ENCODE measurements around the gene CCDC61. TPM values are rescaled to one million over a fixed set of nuclear protein-coding genes. Genes with fewer than 3 reads are reported as not detected.

Gene CCDC61
- polyA plus RNA-seq, 3 donors: 4.3 to 8.8 (median 6.1) TPM

DNA sequence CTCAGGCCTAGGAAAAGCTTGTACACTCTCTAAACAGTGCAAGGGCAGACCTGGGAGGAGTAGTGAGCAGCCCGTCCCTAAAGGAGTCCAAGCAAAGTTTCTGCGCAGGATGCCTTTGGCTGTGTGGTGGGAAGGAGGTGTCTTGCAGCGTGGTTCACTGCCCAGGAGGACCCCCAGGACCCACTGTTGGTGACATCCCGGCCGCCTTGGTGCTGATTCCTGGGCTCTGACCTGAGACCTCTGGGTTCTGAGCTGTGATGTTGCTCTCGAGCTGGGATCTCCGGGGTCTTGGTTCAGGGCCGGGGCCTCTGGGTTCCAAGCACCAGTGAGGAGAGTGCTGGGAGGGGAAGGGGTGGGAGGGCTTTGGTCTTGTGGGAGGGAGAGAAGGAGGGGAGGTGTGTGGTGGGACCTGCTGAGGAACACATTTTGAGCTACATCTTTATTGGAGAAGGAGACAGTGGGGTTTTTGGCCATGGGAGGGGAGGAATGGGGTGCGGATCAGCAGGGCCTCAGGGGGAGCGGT lies 23.5 kb downstream of the CCDC61 start:
- Histone ChIP-seq H3K27me3 (ENCODE audit: control insufficient read depth in 2 of 2, insufficient read depth in 2 of 2, low read length in 2 of 2) (peaks cover 18 to 52% of the 10 kb centered on the region in 2 donors), H3K79me2 (ENCODE audit: insufficient read depth, low read length) (no peaks in the 10 kb centered on the region), H4K20me1 (ENCODE audit: insufficient read depth, low read length) (peaks cover 24% of the 10 kb centered on the region), H3K9ac (ENCODE audit: insufficient read depth, low read length, poor library complexity, severe bottlenecking) (no peak overlapping the region), H3K4me3 (replicated peaks in 1 of 3; ENCODE audit: low read depth in 2 of 3, low read length in 3 of 3) (no peak overlapping the region), H2AFZ (ENCODE audit: insufficient read depth, low read depth, low read length, poor library complexity, severe bottlenecking) (no peak overlapping the region), H3K4me2 (replicated peaks; ENCODE audit: extremely low read depth, low read length, poor library complexity, severe bottlenecking) (no peak overlapping the region), H3K36me3 (replicated peaks in 1 of 2; ENCODE audit: control insufficient read depth in 1 of 2, insufficient read depth in 2 of 2, low read length in 2 of 2) (no peaks in the 10 kb centered on the region), H3K4me1 (ENCODE audit: control insufficient read depth in 1 of 2, insufficient read depth in 2 of 2, low read length in 2 of 2) (peaks cover 31 to 45% of the 10 kb centered on the region in 2 donors), H3K9me3 (replicated peaks in 1 of 2; ENCODE audit: control insufficient read depth in 1 of 2, insufficient read depth in 1 of 2, low read length in 2 of 2) (peaks cover 0 to 6% of the 10 kb centered on the region in 2 donors), H3K27ac (ENCODE audit: low read depth in 1 of 2, low read length in 2 of 2) (no peak overlapping the region)
- Mint-ChIP-seq H3K4me3 (no peak overlapping the region), H3K4me1 (peaks cover 33% of the 10 kb centered on the region), H3K27ac (no peak overlapping the region), H3K36me3 (peaks cover 16 to 29% of the 10 kb centered on the region in 2 donors), H3K9me3 (peaks cover 0 to 13% (median 9%) of the 10 kb centered on the region in 7 donors), H3K27me3 (ENCODE audit: low read depth in 3 of 3) (peaks cover 43 to 67% (median 47%) of the 10 kb centered on the region in 3 donors)
- DNase-seq: no peak
- TF ChIP-seq, protein P1, sequence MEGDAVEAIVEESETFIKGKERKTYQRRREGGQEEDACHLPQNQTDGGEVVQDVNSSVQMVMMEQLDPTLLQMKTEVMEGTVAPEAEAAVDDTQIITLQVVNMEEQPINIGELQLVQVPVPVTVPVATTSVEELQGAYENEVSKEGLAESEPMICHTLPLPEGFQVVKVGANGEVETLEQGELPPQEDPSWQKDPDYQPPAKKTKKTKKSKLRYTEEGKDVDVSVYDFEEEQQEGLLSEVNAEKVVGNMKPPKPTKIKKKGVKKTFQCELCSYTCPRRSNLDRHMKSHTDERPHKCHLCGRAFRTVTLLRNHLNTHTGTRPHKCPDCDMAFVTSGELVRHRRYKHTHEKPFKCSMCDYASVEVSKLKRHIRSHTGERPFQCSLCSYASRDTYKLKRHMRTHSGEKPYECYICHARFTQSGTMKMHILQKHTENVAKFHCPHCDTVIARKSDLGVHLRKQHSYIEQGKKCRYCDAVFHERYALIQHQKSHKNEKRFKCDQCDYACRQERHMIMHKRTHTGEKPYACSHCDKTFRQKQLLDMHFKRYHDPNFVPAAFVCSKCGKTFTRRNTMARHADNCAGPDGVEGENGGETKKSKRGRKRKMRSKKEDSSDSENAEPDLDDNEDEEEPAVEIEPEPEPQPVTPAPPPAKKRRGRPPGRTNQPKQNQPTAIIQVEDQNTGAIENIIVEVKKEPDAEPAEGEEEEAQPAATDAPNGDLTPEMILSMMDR (IDR thresholded peaks at IDR 0.05): no peak
- intact Hi-C loops (cut with micrococcal nuclease): loop anchor here in 1 of 2 donors (10.0 kb wide), 1 partner anchor 176 kb away; no protein-coding TSS in a partner anchor
- 97% methylated on average over 9 of the region's 10 CpGs for WGBS (ENCODE audit: insufficient coverage)

DNA sequence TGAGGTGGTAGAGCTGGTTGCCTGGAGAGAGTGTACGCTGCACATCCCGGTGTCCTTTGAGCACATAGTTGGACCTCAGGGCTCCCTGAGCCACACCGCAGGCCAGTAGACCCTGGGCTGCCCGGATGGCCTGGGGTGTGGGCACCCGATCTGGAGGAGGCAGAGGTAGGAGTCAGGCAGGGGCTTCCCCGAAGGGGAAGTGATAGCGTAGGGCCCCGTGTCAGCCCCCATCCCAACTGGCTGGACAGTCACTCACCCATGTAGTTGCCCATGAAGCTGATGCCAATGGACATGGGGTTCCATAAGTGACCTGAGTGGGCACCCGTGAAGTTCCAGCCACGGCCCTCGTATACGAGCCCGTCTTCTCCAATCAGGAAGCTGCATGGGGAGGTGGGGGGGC lies 24.0 kb downstream of the CCDC61 start:
- peaks cover 16 to 24% of the 10 kb centered on the region in 2 donors for H3K36me3 Mint-ChIP-seq
- Histone ChIP-seq H3K27ac (ENCODE audit: low read depth in 1 of 2, low read length in 2 of 2) (no peak overlapping the region), H3K4me2 (replicated peaks; ENCODE audit: extremely low read depth, low read length, poor library complexity, severe bottlenecking) (no peak overlapping the region), H3K4me3 (replicated peaks in 1 of 3; ENCODE audit: low read depth in 2 of 3, low read length in 3 of 3) (no peak overlapping the region), H2AFZ (ENCODE audit: insufficient read depth, low read depth, low read length, poor library complexity, severe bottlenecking) (no peak overlapping the region), H4K20me1 (ENCODE audit: insufficient read depth, low read length) (peaks cover 24% of the 10 kb centered on the region), H3K36me3 (replicated peaks in 1 of 2; ENCODE audit: control insufficient read depth in 1 of 2, insufficient read depth in 2 of 2, low read length in 2 of 2) (no peaks in the 10 kb centered on the region), H3K9ac (ENCODE audit: insufficient read depth, low read length, poor library complexity, severe bottlenecking) (no peak overlapping the region), H3K27me3 (ENCODE audit: control insufficient read depth in 2 of 2, insufficient read depth in 2 of 2, low read length in 2 of 2) (peaks cover 14 to 52% of the 10 kb centered on the region in 2 donors), H3K4me1 (ENCODE audit: control insufficient read depth in 1 of 2, insufficient read depth in 2 of 2, low read length in 2 of 2) (peaks cover 31 to 43% of the 10 kb centered on the region in 2 donors), H3K79me2 (ENCODE audit: insufficient read depth, low read length) (no peaks in the 10 kb centered on the region), H3K9me3 (replicated peaks in 1 of 2; ENCODE audit: control insufficient read depth in 1 of 2, insufficient read depth in 1 of 2, low read length in 2 of 2) (peaks cover 0 to 6% of the 10 kb centered on the region in 2 donors)
- no peak for DNase-seq
- 92% methylated on average over 8 of the region's 13 CpGs for WGBS (ENCODE audit: insufficient coverage)
- TF ChIP-seq, protein P1 (IDR thresholded peaks at IDR 0.05): no peak
- H3K27me3 Mint-ChIP-seq (ENCODE audit: low read depth in 3 of 3): peaks cover 43 to 68% (median 50%) of the 10 kb centered on the region in 3 donors
- H3K27ac Mint-ChIP-seq: no peak overlapping the region
- peaks cover 0 to 13% (median 9%) of the 10 kb centered on the region in 7 donors for H3K9me3 Mint-ChIP-seq
- peaks cover 36% of the 10 kb centered on the region for H3K4me1 Mint-ChIP-seq
- H3K4me3 Mint-ChIP-seq: no peak overlapping the region
- intact Hi-C loops (cut with micrococcal nuclease): loop anchor here in 1 of 2 donors (10.0 kb wide), 1 partner anchor 176 kb away; no protein-coding TSS in a partner anchor
